Erythroblast (primary cell): Measurements from ENCODE around the gene IGSF3.

ENCODE experiments used
- GATA1 ChIP-seq: IDR thresholded peaks from 2 replicates; pipeline ENCODE4 v1.6.1; 2011; ENCODE audit warnings: low read depth, mild to moderate bottlenecking, control low read depth, low read length, moderate library complexity
- POLR2A ChIP-seq: IDR thresholded peaks from 2 replicates; pipeline ENCODE4 v1.6.1; 2011; ENCODE audit warnings: mild to moderate bottlenecking, low read length

- TF ChIP-seq POLR2A = no peak
- TF ChIP-seq GATA1 = no peak
These were observed 48.9 kb upstream of the IGSF3 start for GRCh38 chr1:116716391-116716790.
